GM12801 (cell line): ENCODE measurements around the gene NLRP6.

Experiments
- CTCF ChIP-seq: IDR thresholded peaks from one replicate; pipeline ENCODE4 v1.5.1; 2011; ENCODE audit warnings: control low read depth; ENCODE audit not compliant: insufficient read length; ENCODE audit errors: extremely low read depth

NLRP6 gene

GRCh38 chr11:236774-237767 is 41.1 kb upstream of the NLRP6 start, which contains the start of gene PSMD13:
Gene PSMD13, plus strand, starts transcription at chr11:236976. Its CDS starts 74 bp downstream, at chr11:237050.
- no peak for TF ChIP-seq CTCF

- TF ChIP-seq CTCF: no peak
Observed at GRCh38 chr11:240315-240714, 37.9 kb upstream of the NLRP6 start.

GRCh38 chr11:241634-242033 is 36.6 kb upstream of the NLRP6 start:
- no peak for TF ChIP-seq CTCF

- no peak for TF ChIP-seq CTCF
Observed at GRCh38 chr11:244376-244775, 33.8 kb upstream of the NLRP6 start.

GRCh38 chr11:249062-249461 is 29.1 kb upstream of the NLRP6 start:
- no peak for TF ChIP-seq CTCF

GRCh38 chr11:250274-250673 is 27.9 kb upstream of the NLRP6 start:
- no peak for TF ChIP-seq CTCF

- no peak for TF ChIP-seq CTCF
Observed at GRCh38 chr11:250740-251299, 27.4 kb upstream of the NLRP6 start.
